Common myeloid progenitor, CD34-positive (primary cell): ENCODE measurements around the gene PPP1R1B.

Source experiments
- CTCF ChIA-PET: fragments of 350-600 bp; sonication (Branson Sonifier 250); formaldehyde crosslinking; loops from one replicate; lab custom pipeline; 2021; ENCODE audit warnings: antibody characterized with exemption; lab: Charles Lee
- POLR2A ChIA-PET: fragments of 350-600 bp; sonication (Branson Sonifier 250); formaldehyde crosslinking; loops from one replicate; lab custom pipeline; 2021; ENCODE audit warnings: antibody characterized with exemption; lab: Charles Lee
- DNase-seq, 3 donors: peaks; one replicate each; pipeline versions ENCODE4 v3.0.0 to v3.0.0-alpha.2; 2013
- H3K27ac ChIP-seq, 2 experiments: 1 replicate in 1 of 2; 2 replicates in 1 of 2; pipeline ENCODE4 v1.7.0; 2013; ENCODE audit warnings: inconsistent platforms in 2 of 2, low read length in 2 of 2, mild to moderate bottlenecking in 2 of 2, low read depth in 1 of 2, moderate library complexity in 1 of 2; ENCODE audit not compliant: severe bottlenecking in 2 of 2, insufficient read depth in 1 of 2, poor library complexity in 1 of 2
- H3K27me3 ChIP-seq, 5 experiments: replicated peaks in 2 of 5; 1 replicate in 3 of 5; 2 replicates in 2 of 5; pipeline versions ENCODE4 v1.6.1 to v1.7.0; 2013; ENCODE audit warnings: low read length in 4 of 5, mild to moderate bottlenecking in 2 of 5, moderate library complexity in 2 of 5, inconsistent platforms in 1 of 5; ENCODE audit not compliant: insufficient read depth in 5 of 5, control insufficient read depth in 4 of 5
- H3K36me3 ChIP-seq, 4 experiments: 1 replicate in 2 of 4; 2 replicates in 2 of 4; pipeline versions ENCODE4 v1.6.1 to v1.7.0; 2013; ENCODE audit warnings: low read length in 3 of 4, control low read depth in 1 of 4, mild to moderate bottlenecking in 1 of 4; ENCODE audit not compliant: control insufficient read depth in 4 of 4, insufficient read depth in 4 of 4
- H3K4me1 ChIP-seq, 4 experiments: 1 replicate in 3 of 4; 2 replicates in 1 of 4; pipeline versions ENCODE4 v1.6.1 to v1.7.1; 2013; ENCODE audit warnings: low read length in 3 of 4, mild to moderate bottlenecking in 3 of 4, control low read depth in 1 of 4, inconsistent platforms in 1 of 4, moderate library complexity in 1 of 4; ENCODE audit not compliant: control insufficient read depth in 4 of 4, insufficient read depth in 4 of 4; ENCODE audit errors: control extremely low read depth in 1 of 4
- H3K4me3 ChIP-seq, 7 experiments: 1 replicate in 4 of 7; 2 replicates in 3 of 7; pipeline versions ENCODE4 v1.5.1 to v1.7.0; 2013; ENCODE audit warnings: mild to moderate bottlenecking in 7 of 7, low read length in 6 of 7, moderate library complexity in 6 of 7, inconsistent platforms in 2 of 7, low read depth in 2 of 7, control low read depth in 1 of 7; ENCODE audit not compliant: insufficient read depth in 4 of 7, control insufficient read depth in 1 of 7; ENCODE audit errors: extremely low read depth in 1 of 7
- H3K9me3 ChIP-seq, 5 experiments: 1 replicate in 4 of 5; 2 replicates in 1 of 5; pipeline versions ENCODE4 v1.6.1 to v1.7.1; 2013; ENCODE audit warnings: low read length in 4 of 5, mild to moderate bottlenecking in 2 of 5, inconsistent platforms in 1 of 5, low read depth in 1 of 5, moderate library complexity in 1 of 5; ENCODE audit not compliant: control insufficient read depth in 4 of 5, insufficient read depth in 2 of 5; ENCODE audit errors: control extremely low read depth in 1 of 5
- WGBS: methylation state at CpG from one replicate; pipeline ENCODE4 v1.1.5; 2013; ENCODE audit not compliant: insufficient coverage; 5-methylcytosine and 5-hydroxymethylcytosine counted together

Gene PPP1R1B

GRCh38 chr17:39639043-39639442, 12.3 kb downstream of the PPP1R1B start:
- CTCF ChIA-PET, result interaction anchor here (1.2 to 14.6 kb wide), 5 partner anchors 12 to 33 kb away, joined by 3 to 198 read pairs (median 4); partner anchors contain the start of gene PNMT
- Histone ChIP-seq H3K4me3 (no peak overlapping the region), H3K27me3 (no peaks in the 10 kb centered on the region), H3K4me1 (peaks cover 14 to 85% (median 72%) of the 10 kb centered on the region in 4 experiments), H3K36me3 (no peaks in the 10 kb centered on the region), H3K9me3 (no peaks in the 10 kb centered on the region), H3K27ac (no peak overlapping the region)
- 100% methylated on average over 1 of the region's 2 CpGs for WGBS
- POLR2A ChIA-PET, result no interaction called here
- DNase-seq, result no peak

DNA sequence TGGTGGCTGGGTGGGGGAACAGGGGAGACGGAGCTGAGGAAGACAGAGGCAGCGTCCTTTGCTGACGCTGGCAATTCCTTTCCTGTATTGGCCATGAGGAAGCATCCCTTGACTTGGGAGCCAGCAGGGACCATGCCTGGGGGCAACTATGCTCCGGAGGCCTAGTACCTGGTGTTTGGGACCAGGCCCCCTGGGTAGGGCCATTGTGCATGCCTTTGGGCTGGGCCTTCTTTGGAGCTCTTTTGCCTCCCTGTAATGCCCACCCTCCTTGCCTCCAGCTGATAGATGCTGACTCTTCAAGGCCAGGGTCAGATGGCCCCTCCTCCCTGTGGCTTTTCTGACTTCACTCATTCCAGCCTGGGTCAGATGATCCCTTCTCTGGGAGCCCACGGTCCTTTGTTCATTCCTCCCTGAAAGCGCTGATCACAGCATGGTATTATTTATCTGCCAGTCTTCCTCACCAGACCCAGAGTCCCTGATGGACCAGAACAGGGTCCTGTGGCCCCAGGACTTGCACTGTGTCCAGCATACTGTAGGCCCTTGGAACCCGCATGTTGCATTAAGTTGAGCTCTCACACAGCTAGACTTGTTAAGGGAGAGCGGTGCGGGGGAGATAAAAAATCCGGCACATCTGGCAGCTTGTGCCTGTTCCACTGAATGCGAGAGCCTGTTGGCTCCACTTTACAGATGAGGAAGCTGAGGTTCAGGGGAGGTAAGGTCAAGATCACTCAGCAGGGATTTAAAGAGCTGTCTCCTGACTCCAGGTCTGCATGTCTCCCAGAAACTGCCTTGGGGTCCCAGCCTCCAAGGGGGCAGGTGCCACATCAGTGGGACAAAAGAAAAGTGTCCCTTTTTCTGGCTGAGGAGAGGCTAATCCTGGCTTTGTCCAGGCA, 13.1 kb downstream of the PPP1R1B start:
- H3K27me3 ChIP-seq, result no peaks in the 10 kb centered on the region

DNA sequence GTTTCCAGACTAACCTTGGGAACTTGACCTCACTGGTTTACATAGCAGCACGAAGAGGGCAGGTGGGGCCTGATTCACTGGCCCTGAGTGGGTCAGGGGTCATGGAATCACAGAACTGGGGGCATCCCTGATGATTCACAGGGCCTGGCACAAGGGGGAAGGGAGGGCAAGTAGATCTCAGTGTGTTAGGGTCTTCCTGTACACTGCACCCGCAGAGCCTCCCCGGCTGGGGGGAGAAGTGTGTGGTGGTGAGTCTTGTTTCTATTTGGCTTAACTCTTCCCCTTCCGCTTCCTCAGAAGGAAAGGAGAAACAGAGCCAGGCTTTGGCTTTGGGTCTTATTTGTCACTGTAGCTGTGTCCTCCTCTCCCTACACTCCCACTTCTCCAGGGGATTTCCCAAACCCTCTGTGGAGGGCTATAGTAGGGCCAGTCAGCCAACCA, 13.9 kb downstream of the PPP1R1B start:
- H3K36me3 ChIP-seq, result no peaks in the 10 kb centered on the region
- no peaks in the 10 kb centered on the region for H3K27me3 ChIP-seq
- H3K9me3 ChIP-seq, result no peaks in the 10 kb centered on the region
- no peak overlapping the region for H3K27ac ChIP-seq
- CTCF ChIA-PET, result interaction anchor here (1.1 to 14.6 kb wide), 7 partner anchors 8 to 31 kb away, joined by 3 to 198 read pairs (median 5); partner anchors contain the start of genes PNMT and PPP1R1B
- peak in 2 of 3 donors; percentile 64 to 65 for DNase-seq
- H3K4me1 ChIP-seq, result peaks cover 14 to 77% (median 69%) of the 10 kb centered on the region in 4 experiments
- WGBS, result 39% methylated on average over 2 of the region's 4 CpGs
- POLR2A ChIA-PET, result no interaction called here
- peak overlapping the region in 1 of 7 experiments; percentile 29 for H3K4me3 ChIP-seq

More for the DNA sequence above, 13.1 kb downstream of the PPP1R1B start:
- Histone ChIP-seq H3K27ac (no peak overlapping the region), H3K4me1 (peaks cover 14 to 82% (median 71%) of the 10 kb centered on the region in 4 experiments), H3K9me3 (no peaks in the 10 kb centered on the region), H3K36me3 (no peaks in the 10 kb centered on the region), H3K4me3 (peak overlapping the region in 1 of 7 experiments; percentile 11)
- ChIA-PET CTCF (interaction anchor here (1.2 to 14.6 kb wide), 4 partner anchors 11 to 33 kb away, joined by 3 to 198 read pairs (median 40); no protein-coding TSS in a partner anchor), POLR2A (no interaction called here)
- 96% methylated on average over 11 of the region's 11 CpGs for WGBS
- no peak for DNase-seq

DNA sequence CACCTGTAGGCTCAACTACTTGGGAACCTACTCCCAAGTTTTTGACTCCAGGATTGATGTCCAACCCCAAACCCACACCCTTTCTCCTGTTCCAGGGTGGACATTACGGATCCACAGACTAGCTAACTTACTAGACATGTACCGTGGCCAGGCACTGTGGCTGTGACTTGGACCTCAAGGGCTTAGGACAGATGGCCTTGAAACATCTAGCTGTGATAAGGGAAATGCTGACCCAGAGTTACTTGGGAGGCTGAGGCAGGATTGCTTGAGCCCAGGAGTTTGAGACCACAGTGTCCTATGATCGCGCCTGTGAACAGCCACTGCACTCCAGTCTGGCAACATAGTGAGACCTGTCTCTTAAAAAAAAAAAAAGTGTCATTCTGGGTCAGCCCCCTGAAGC, 14.3 kb downstream of the PPP1R1B start:
- Histone ChIP-seq H3K9me3 (no peaks in the 10 kb centered on the region), H3K27ac (no peak overlapping the region), H3K36me3 (no peaks in the 10 kb centered on the region), H3K4me3 (peak overlapping the region in 1 of 7 experiments; percentile 29), H3K4me1 (peaks cover 14 to 72% (median 65%) of the 10 kb centered on the region in 4 experiments), H3K27me3 (no peaks in the 10 kb centered on the region)
- 100% methylated on average over 4 of the region's 4 CpGs for WGBS
- DNase-seq, result no peak
- CTCF ChIA-PET, result interaction anchor here (0.6 to 14.6 kb wide), 7 partner anchors 9 to 32 kb away, joined by 3 to 198 read pairs (median 5); partner anchors contain the start of genes PNMT and PPP1R1B
- POLR2A ChIA-PET, result interaction anchor here (0.6 to 0.7 kb wide), 2 partner anchors 8 to 178 kb away, joined by 5 to 6 read pairs; no protein-coding TSS in a partner anchor

DNA sequence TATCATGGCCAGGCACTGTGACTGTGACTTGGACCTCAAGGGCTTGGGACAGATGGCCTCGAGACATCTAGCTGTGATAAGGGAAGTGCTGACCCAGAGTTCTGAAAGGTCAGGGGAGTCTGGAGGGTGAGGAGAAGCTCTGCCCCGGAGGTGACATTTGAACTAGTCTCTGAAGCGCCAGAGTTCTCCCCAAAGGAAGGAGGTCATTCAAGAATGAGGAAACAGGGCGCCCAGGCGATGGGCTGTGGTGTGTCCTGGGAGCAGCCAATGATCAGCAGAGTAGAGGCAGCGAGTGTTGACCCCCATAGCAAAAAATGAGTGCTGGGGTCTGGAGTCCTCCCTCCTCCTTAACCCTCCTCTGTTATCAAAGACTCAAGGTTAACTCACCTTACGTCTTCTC, 15.1 kb downstream of the PPP1R1B start:
- H3K27ac ChIP-seq, result no peak overlapping the region
- H3K27me3 ChIP-seq, result no peaks in the 10 kb centered on the region
- no peaks in the 10 kb centered on the region for H3K9me3 ChIP-seq
- ChIA-PET CTCF (interaction anchor here (1.3 to 14.6 kb wide), 5 partner anchors 9 to 30 kb away, joined by 3 to 198 read pairs (median 9); partner anchors contain the start of gene PPP1R1B), POLR2A (interaction anchor here (0.6 to 0.7 kb wide), 2 partner anchors 8 to 179 kb away, joined by 5 to 6 read pairs; no protein-coding TSS in a partner anchor)
- peaks cover 0 to 4% (median 0%) of the 10 kb centered on the region in 4 experiments for H3K36me3 ChIP-seq
- peaks cover 12 to 65% (median 59%) of the 10 kb centered on the region in 4 experiments for H3K4me1 ChIP-seq
- H3K4me3 ChIP-seq, result no peak overlapping the region
- WGBS, result 53% methylated on average over 7 of the region's 7 CpGs
- DNase-seq, result no peak

- no peak overlapping the region for H3K4me3 ChIP-seq
- CTCF ChIA-PET, result interaction anchor here (1.0 to 16.4 kb wide), 5 partner anchors 3 to 21 kb away, joined by 4 to 198 read pairs (median 76); partner anchors contain the start of gene STARD3
- no peaks in the 10 kb centered on the region for H3K9me3 ChIP-seq
- H3K4me1 ChIP-seq, result peaks cover 12 to 61% (median 58%) of the 10 kb centered on the region in 4 experiments
- no peak overlapping the region for H3K27ac ChIP-seq
- WGBS, result 90% methylated on average over 9 of the region's 9 CpGs
- H3K27me3 ChIP-seq, result no peaks in the 10 kb centered on the region
- H3K36me3 ChIP-seq, result peaks cover 0 to 4% (median 0%) of the 10 kb centered on the region in 4 experiments
- no peak for DNase-seq
- POLR2A ChIA-PET, result no interaction called here
Observed at GRCh38 chr17:39642291-39643074, 15.7 kb downstream of the PPP1R1B start.
